OCI-LY1 (cell line): ENCODE data around the gene LTBP1.

ENCODE experiments used
- CTCF ChIP-seq: fragments of 200-600 bp; sonication (generic), shearing (Covaris generic); IDR thresholded peaks from 2 replicates; pipeline ENCODE4 v1.5.1; 2017; ENCODE audit warnings: mild to moderate bottlenecking, antibody characterized with exemption, low read length, moderate library complexity, mixed read lengths
- EZH2 ChIP-seq: fragments of 200-600 bp; sonication (generic), shearing (Covaris generic); IDR thresholded peaks from 2 replicates; pipeline ENCODE4 v1.8.0; 2017; ENCODE audit warnings: borderline replicate concordance, mixed run types, mild to moderate bottlenecking, antibody characterized with exemption, low read length, moderate library complexity, mixed read lengths

DNA sequence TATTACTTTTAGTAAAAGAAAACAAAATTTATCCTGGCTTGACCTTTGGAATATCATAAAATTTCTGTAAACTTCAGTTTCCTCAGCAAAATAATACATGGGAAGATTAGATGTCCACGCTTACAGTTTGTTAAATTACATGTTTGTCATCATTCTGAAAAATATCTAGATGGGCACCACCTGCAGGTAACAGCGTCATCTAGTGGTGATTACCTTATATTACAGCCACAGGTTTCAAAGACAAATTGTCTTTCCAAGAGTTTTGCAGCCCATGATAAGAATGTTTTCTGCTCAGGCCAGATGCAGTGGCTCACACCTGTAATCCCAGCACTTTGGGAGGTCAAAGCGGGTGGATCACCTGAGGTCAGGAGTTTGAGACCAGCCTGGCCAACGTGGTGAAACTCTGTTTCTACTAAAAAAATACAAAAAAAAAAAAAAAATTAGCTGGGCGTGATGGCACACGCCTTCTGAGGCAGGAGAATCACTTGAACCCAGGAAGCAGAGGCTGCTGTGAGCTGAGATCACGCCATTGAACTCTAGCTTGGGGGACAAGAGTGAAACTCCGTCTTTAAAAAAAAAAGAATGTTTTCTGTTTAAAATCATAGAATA lies 433.4 kb downstream of the LTBP1 start:
- TF ChIP-seq CTCF (peak; percentile 74), EZH2 (no peak)
